GM23248 (cell line): ENCODE data around the gene DLGAP3.

Source experiments
- EZH2 ChIP-seq: fragments of 200-600 bp; sonication (generic); IDR thresholded peaks from 2 replicates; pipeline ENCODE4 v1.6.1; 2018; ENCODE audit warnings: antibody characterized with exemption, mild to moderate bottlenecking; ENCODE audit not compliant: insufficient read depth, poor library complexity, severe bottlenecking
- EZH2phosphoT487 ChIP-seq: fragments of 200-600 bp; sonication (generic); IDR thresholded peaks from 2 replicates; pipeline ENCODE4 v1.6.1; 2018; ENCODE audit warnings: antibody characterized with exemption, moderate library complexity, mild to moderate bottlenecking, low read depth; ENCODE audit not compliant: insufficient read depth

DNA sequence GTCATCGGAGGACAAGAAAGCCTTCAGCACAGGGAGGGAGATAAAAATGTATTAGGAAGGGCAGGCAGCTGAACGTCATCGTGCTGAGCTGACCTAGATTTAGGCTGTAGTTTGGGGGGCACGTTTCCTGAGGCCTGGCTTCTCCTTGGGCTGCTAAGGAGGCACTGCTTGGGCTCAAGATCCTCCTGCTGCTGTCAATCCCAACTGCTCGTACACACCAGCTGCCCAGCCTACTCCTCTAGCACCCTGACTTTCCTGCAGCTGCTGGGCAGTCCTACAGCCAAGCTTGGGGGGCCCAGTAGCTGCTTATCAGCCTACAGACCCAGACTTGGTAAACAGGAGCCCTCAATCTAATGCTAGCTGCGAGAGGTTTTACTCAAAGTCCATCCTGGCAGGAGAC is 49.5 kb upstream of the DLGAP3 start:
- no peak for TF ChIP-seq EZH2phosphoT487
- TF ChIP-seq EZH2, result no peak
